ENCODE data around the gene PSG11. TPM values are rescaled to one million over a fixed set of nuclear protein-coding genes. Genes with fewer than 3 reads are reported as not detected.
"Not testable (repeated sequence)": the region's sequence is repeated elsewhere in the genome, so short reads cannot be mapped to it uniquely, and the experiment has no call there.

Gene PSG11
- total RNA-seq, 2 experiments from 2014 or later, result not detected

- H3K36me3 Mint-ChIP-seq (ENCODE audit: low read depth); DNase-seq; H3K4me1 Mint-ChIP-seq; H3K27ac Mint-ChIP-seq; POLR2A ChIA-PET; H3K27me3 Mint-ChIP-seq; H3K9me3 Mint-ChIP-seq; H3K4me3 Mint-ChIP-seq: not testable (repeated sequence)
- CTCF ChIA-PET, result interaction anchor here (1.0 kb wide), 1 partner anchor 165 kb away, joined by 3 read pairs; no protein-coding TSS in a partner anchor
Observed at GRCh38 chr19:43021629-43022028, 4.6 kb downstream of the PSG11 start.

DNA sequence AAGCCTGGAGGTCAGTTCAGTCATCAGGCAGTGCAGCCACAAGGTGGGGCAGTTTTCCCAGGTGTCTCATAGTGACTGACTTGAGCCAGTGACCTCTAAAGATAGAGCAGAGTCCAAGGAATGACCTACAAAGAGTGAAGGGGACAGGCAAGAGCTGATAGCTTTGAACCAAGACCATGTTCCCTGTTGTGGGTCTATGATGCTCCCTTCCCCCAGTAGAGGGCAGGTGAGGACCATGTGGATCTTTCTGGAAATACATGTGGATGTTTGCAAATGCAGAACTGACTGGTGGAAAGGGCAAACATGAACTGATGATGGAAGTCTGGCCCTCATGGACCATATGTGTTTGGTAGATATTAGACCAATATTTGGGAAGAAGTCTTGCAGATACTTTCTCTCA is 6.7 kb downstream of the PSG11 start:
- DNase-seq; H3K27me3 Mint-ChIP-seq; H3K4me1 Mint-ChIP-seq; H3K4me3 Mint-ChIP-seq; H3K9me3 Mint-ChIP-seq; POLR2A ChIA-PET; H3K36me3 Mint-ChIP-seq (ENCODE audit: low read depth); H3K27ac Mint-ChIP-seq: not testable (repeated sequence)
- CTCF ChIA-PET, result interaction anchor here (0.6 kb wide), 1 partner anchor 416 kb away, joined by 3 read pairs; no protein-coding TSS in a partner anchor

DNA sequence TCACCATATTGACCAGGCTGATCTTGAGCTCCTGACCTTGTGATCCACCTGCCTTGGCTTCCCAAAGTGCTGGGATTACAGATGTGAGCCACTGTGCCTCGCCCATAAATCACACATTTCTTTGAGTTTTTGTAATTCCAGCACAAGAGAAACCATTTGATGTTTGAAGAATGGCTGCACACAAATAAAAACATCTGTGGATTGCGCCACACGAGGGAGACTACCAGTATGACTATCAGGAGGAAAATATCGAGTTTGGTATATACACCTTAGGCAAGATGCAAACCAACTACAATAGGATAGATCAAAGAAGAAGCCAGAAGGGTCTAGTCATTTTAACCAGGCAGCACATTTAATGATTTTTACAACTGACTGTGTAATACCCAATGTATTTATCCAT is 20.4 kb downstream of the PSG11 start:
- H3K9me3 Mint-ChIP-seq; H3K4me3 Mint-ChIP-seq; H3K27me3 Mint-ChIP-seq; H3K4me1 Mint-ChIP-seq; H3K36me3 Mint-ChIP-seq (ENCODE audit: low read depth); POLR2A ChIA-PET; CTCF ChIA-PET; H3K27ac Mint-ChIP-seq; DNase-seq: not testable (repeated sequence)

- H3K36me3 Mint-ChIP-seq (ENCODE audit: low read depth); H3K27ac Mint-ChIP-seq; POLR2A ChIA-PET; H3K4me3 Mint-ChIP-seq; H3K27me3 Mint-ChIP-seq; DNase-seq; H3K9me3 Mint-ChIP-seq; CTCF ChIA-PET; H3K4me1 Mint-ChIP-seq: not testable (repeated sequence)
Observed at GRCh38 chr19:43004846-43005245, 21.4 kb downstream of the PSG11 start.

DNA sequence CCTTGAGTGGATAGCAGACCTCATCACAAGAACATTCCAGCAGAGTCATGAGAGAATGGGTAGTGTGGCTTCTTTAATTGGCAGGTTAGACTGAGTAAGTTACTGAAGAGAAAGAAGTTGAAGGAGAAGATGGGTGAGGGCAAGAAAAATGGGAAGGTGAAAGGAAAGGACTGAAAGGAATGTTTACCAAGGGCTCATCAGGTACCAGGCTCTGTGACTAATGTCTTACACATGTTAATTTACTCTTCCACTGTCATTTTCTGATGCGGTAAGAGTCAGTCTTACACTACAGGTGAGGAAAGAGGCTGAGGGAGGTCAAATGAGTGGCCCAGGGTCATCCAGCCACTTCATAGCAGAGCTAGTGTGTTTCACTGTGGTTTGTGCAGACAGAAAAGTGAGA is 22.6 kb downstream of the PSG11 start:
- H3K4me3 Mint-ChIP-seq; H3K4me1 Mint-ChIP-seq; CTCF ChIA-PET; H3K36me3 Mint-ChIP-seq (ENCODE audit: low read depth); DNase-seq; H3K9me3 Mint-ChIP-seq; POLR2A ChIA-PET; H3K27ac Mint-ChIP-seq; H3K27me3 Mint-ChIP-seq: not testable (repeated sequence)

DNA sequence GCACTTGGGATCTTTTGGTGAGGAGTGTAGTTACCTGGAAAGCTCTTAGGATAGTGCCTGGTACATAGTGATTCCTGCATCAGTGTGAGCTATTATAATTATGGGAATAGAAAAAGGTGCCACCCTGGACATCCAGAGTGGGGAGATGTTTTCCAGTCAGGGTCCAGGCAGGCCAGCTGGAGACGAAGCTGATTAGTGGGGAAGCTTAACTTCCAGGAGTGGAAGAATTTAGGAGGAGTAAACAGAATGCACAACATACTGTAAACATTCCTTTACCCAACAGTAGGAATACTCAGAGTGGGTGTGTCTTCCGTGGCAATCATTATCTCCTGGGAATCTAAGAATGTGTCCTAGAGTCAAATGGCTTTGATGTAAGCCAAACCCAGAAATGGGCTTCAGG is 23.3 kb downstream of the PSG11 start:
- H3K27me3 Mint-ChIP-seq; H3K9me3 Mint-ChIP-seq; CTCF ChIA-PET; DNase-seq; H3K36me3 Mint-ChIP-seq (ENCODE audit: low read depth); H3K4me3 Mint-ChIP-seq; H3K27ac Mint-ChIP-seq; H3K4me1 Mint-ChIP-seq; POLR2A ChIA-PET: not testable (repeated sequence)

GRCh38 chr19:42996161-42996560 is 30.1 kb downstream of the PSG11 start:
- POLR2A ChIA-PET, H3K9me3 Mint-ChIP-seq, CTCF ChIA-PET: not testable (repeated sequence)

DNA sequence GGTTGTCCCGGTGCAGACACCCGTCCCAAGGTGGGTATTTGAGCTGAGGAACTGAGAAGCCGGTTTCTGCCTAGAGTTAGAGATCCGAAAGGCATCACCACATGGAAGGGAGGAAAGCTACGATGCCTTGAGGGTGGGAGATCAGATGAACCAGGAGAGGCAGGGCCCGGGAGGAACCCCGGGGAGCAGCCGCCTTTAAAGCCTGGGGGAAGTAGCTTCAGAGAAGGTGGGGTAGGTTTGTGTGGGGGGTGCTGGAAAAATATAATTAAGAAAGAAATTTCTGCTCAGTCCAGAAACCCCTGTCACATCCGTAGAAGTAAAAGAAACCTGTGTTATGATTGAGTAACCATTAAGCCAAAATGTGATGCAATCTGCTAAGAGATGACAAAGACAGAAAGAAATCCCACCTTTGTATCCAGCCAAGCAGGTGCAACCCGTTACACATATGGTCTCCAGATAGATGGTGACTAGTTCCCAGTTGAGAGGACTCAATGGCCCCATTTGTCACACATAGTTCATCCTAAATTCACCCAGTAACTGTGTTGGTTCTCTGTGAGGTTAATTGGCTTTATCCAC is 34.2 kb downstream of the PSG11 start:
- DNase-seq; H3K27ac Mint-ChIP-seq; H3K36me3 Mint-ChIP-seq (ENCODE audit: low read depth); H3K9me3 Mint-ChIP-seq; H3K27me3 Mint-ChIP-seq; H3K4me3 Mint-ChIP-seq; CTCF ChIA-PET; H3K4me1 Mint-ChIP-seq; POLR2A ChIA-PET: not testable (repeated sequence)

More at GRCh38 chr19:42996161-42996560, 30.1 kb downstream of the PSG11 start:
- H3K4me1 Mint-ChIP-seq; DNase-seq; H3K27ac Mint-ChIP-seq; H3K36me3 Mint-ChIP-seq (ENCODE audit: low read depth); H3K27me3 Mint-ChIP-seq; H3K4me3 Mint-ChIP-seq: not testable (repeated sequence)

GRCh38 chr19:42989851-42990250 is 36.4 kb downstream of the PSG11 start:
- no peaks in the 10 kb centered on the region for H3K9me3 Mint-ChIP-seq
- no peaks in the 10 kb centered on the region for H3K36me3 Mint-ChIP-seq (ENCODE audit: low read depth)
- H3K27me3 Mint-ChIP-seq, result no peaks in the 10 kb centered on the region
- H3K4me1 Mint-ChIP-seq, result no peaks in the 10 kb centered on the region
- no peak for DNase-seq
- ChIA-PET CTCF (interaction anchor here (0.6 kb wide), 1 partner anchor 56 kb away, joined by 4 read pairs; no protein-coding TSS in a partner anchor), POLR2A (no interaction called here)
- H3K4me3 Mint-ChIP-seq, result no peak overlapping the region
- H3K27ac Mint-ChIP-seq, result no peak overlapping the region

GRCh38 chr19:42989186-42989585 is 37.1 kb downstream of the PSG11 start:
- H3K36me3 Mint-ChIP-seq (ENCODE audit: low read depth); H3K4me1 Mint-ChIP-seq; CTCF ChIA-PET; POLR2A ChIA-PET; DNase-seq; H3K4me3 Mint-ChIP-seq; H3K27me3 Mint-ChIP-seq; H3K9me3 Mint-ChIP-seq; H3K27ac Mint-ChIP-seq: not testable (repeated sequence)

DNA sequence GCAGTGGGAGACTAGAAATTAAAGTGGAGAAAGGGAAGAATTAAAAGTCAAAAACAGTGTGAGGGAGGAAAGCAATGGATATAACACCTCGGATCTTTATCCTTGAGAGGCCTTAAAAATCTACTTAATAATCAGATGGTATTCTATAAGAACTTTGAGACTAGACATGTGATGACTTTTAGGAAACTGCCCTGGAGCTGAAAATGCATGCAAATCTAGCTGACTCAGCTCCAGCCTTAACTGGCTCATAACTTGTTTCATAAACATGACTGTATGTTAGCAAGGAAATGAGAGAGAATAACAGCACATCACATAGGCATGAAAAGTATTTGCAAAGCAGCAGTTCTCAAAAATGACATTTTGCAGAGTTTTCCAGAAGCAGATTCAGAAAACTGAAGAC is 38.1 kb downstream of the PSG11 start:
- H3K4me3 Mint-ChIP-seq; H3K9me3 Mint-ChIP-seq; H3K36me3 Mint-ChIP-seq (ENCODE audit: low read depth); H3K27ac Mint-ChIP-seq; CTCF ChIA-PET; DNase-seq; H3K4me1 Mint-ChIP-seq; H3K27me3 Mint-ChIP-seq; POLR2A ChIA-PET: not testable (repeated sequence)

- ChIA-PET CTCF (no interaction called here), POLR2A (no interaction called here)
- H3K4me1 Mint-ChIP-seq, result no peaks in the 10 kb centered on the region
- no peaks in the 10 kb centered on the region for H3K9me3 Mint-ChIP-seq
- no peaks in the 10 kb centered on the region for H3K36me3 Mint-ChIP-seq (ENCODE audit: low read depth)
- no peak overlapping the region for H3K27ac Mint-ChIP-seq
- H3K27me3 Mint-ChIP-seq, result no peaks in the 10 kb centered on the region
- no peak for DNase-seq
- H3K4me3 Mint-ChIP-seq, result no peak overlapping the region
Observed at GRCh38 chr19:42985588-42985987, 40.7 kb downstream of the PSG11 start.

GRCh38 chr19:42982111-42982510 is 44.2 kb downstream of the PSG11 start:
- DNase-seq; H3K27ac Mint-ChIP-seq; CTCF ChIA-PET; H3K27me3 Mint-ChIP-seq; H3K4me3 Mint-ChIP-seq; H3K9me3 Mint-ChIP-seq; H3K36me3 Mint-ChIP-seq (ENCODE audit: low read depth); POLR2A ChIA-PET; H3K4me1 Mint-ChIP-seq: not testable (repeated sequence)

DNA sequence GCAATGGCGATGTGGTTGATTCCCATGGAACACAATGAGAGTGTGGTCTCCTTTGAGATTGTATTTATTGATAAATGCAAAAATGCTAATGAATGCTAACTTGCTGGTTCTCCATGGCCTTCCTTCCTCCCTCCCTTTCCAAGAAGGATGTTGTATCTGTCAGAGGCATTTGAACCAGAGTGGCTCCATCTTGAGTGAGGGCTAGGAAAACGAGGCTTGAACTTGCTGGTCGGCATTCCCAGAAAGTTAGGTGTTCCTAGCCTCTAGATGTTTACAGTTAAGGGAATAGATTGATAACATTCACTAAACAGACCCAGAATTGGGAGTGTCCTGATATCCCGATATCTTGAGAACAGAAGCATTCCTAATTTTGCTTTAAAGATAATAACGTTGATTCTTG is 54.8 kb downstream of the PSG11 start:
- H3K4me1 Mint-ChIP-seq; H3K27ac Mint-ChIP-seq; H3K27me3 Mint-ChIP-seq; H3K4me3 Mint-ChIP-seq; CTCF ChIA-PET; H3K36me3 Mint-ChIP-seq (ENCODE audit: low read depth); DNase-seq; POLR2A ChIA-PET; H3K9me3 Mint-ChIP-seq: not testable (repeated sequence)

All from activated CD4-positive, alpha-beta T cell treated with anti-CD3 and anti-CD28 coated beads, Interleukin-2, amount 10 ng/mL, durations not matched to agents 7 days and 5 days (primary cell).